Aorta (tissue), 5 donors: ENCODE results near the gene MAP2K5. TPM values are rescaled to one million over a fixed set of nuclear protein-coding genes. Genes with fewer than 3 reads are reported as not detected.

Experiments used
- ATAC-seq: fragments of 200-7000 bp; cut with Tn5 transposase; one replicate; pipeline ENCODE4 v1.9.1; 2022; ENCODE audit warnings: moderate library complexity; ENCODE audit not compliant: low FRiP score
- DNase-seq, 2 donors: peaks; one replicate each; pipeline ENCODE4 v3.0.0-alpha.2; 2020
- H3K27ac ChIP-seq, 2 donors: one replicate each; pipeline ENCODE4 v1.5.1; 2013; ENCODE audit warnings: low read length in 2 of 2, mild to moderate bottlenecking in 2 of 2, moderate library complexity in 2 of 2, control low read depth in 1 of 2, inconsistent platforms in 1 of 2, low read depth in 1 of 2
- H3K27me3 ChIP-seq, 2 donors: one replicate each; pipeline ENCODE4 v1.6.1; 2013; ENCODE audit warnings: control low read depth in 1 of 2, low read length in 1 of 2, mild to moderate bottlenecking in 1 of 2, moderate library complexity in 1 of 2; ENCODE audit not compliant: insufficient read depth in 2 of 2, control insufficient read depth in 1 of 2
- H3K36me3 ChIP-seq, 2 donors: one replicate each; pipeline ENCODE4 v1.6.1; 2013; ENCODE audit warnings: control low read depth in 1 of 2, low read length in 1 of 2, mild to moderate bottlenecking in 1 of 2; ENCODE audit not compliant: insufficient read depth in 2 of 2, control insufficient read depth in 1 of 2
- H3K4me1 ChIP-seq, 2 donors: one replicate each; pipeline ENCODE4 v1.6.1; 2013; ENCODE audit warnings: low read length in 2 of 2, control low read depth in 1 of 2, mild to moderate bottlenecking in 1 of 2, moderate library complexity in 1 of 2; ENCODE audit not compliant: insufficient read depth in 2 of 2, control insufficient read depth in 1 of 2
- H3K4me3 ChIP-seq, 2 donors: one replicate each; pipeline ENCODE4 v1.5.1; 2013; ENCODE audit warnings: low read length in 2 of 2, control low read depth in 1 of 2, mild to moderate bottlenecking in 1 of 2
- H3K9me3 ChIP-seq: one replicate; pipeline ENCODE4 v1.6.1; 2013; ENCODE audit warnings: mild to moderate bottlenecking, low read length; ENCODE audit not compliant: control insufficient read depth
- WGBS, 2 donors: extraction: QIAGEN DNeasy Blood & Tissue Kit; methylation state at CpG; one replicate each; pipeline ENCODE4 v1.1.7; 2013; 5-methylcytosine and 5-hydroxymethylcytosine counted together
- intact Hi-C, 2 donors: fragments of 100-400 bp; cut with DNase I; formaldehyde crosslinking; loops; one replicate each; pipeline versions ENCODE4 v1.14.2 to v1.15.0; 2022
- polyA plus RNA-seq, 2 donors: library from polyadenylated mRNA; stranded (reverse); fragments of 200-250 nt; gene quantifications; one replicate each; pipeline ENCODE4 v1.2.3, GENCODE V29; 2013
- total RNA-seq, 2 donors: library from RNA; stranded (reverse); fragmentation: NEBNext Ultra II Directional; extraction: Animal tissue kit (Norgen Biotek cat#: 25700); gene quantifications; one replicate each; pipeline ENCODE4 v1.2.1, GENCODE V29; 2021
- donor health status: healthy with polysubstance abuse.
- donor health status: Bipolar disorder and iron deficiency.
- donor health status: DM: no; HTN: no; CAD: no.
- donor health status: DM: no; HTN: no; CAD: no.
- donor health status: DM: yes; HTN: yes; CAD: no.

Gene MAP2K5
- total and polyA plus RNA-seq, 4 donors = 7.3 to 29.2 (median 17.1) TPM

DNA sequence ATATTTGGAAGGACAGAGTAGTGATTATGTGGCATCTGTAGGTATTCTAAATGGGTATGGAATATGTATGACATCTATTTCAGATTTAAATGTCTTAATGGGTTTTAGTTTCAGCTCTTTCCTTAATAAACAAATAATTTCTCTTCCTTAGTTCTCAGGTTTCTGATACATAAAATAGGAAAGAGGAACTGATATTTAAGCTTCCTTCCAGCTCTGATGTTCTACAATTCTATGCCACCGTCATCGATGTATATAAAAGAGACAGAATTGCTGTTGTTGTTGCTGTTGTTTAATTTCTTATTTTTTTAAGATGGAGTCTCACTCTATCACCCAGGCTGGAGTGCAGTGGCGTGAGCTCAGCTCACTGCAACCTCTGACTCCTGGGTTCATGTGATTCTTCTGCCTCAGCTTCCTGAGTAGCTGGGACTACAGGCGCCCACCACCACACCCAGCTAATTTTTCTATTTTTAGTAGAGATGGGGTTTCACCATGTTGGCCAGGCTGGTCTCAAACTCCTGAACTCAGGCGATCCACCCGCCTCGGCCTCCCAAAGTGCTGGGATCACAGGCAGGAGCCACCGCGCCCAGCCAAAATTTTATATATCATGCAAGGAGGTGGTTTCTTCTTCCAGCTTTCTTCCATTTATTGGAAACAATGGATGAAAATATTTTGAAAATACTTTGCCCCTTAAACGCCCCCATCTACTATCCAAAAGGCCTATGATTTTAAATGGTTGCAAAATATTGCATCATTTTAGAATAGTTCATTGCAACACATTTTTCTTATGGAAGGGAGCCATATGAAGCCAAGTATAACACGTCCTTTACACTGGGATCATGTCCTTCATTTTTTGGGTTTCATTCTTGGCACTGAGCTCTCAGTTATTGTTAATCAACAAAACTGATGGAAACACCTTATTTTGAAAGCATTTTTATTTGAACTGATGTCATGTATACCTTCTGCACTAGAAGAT lies 35.4 kb upstream of the MAP2K5 start:
- Histone ChIP-seq H3K27ac (no peak overlapping the region), H3K4me3 (no peak overlapping the region), H3K36me3 (peaks cover 0 to 3% of the 10 kb centered on the region in 2 donors), H3K9me3 (no peaks in the 10 kb centered on the region), H3K4me1 (no peaks in the 10 kb centered on the region), H3K27me3 (no peaks in the 10 kb centered on the region)
- intact Hi-C loops = no loop called here
- 91 to 92% methylated on average over 11 of the region's 11 CpGs for WGBS, 2 donors
- ATAC-seq = no peak
- no peak for DNase-seq

- H3K4me3 ChIP-seq = no peak overlapping the region
- ATAC-seq (no peak), DNase-seq (no peak)
- peaks cover 2 to 3% of the 10 kb centered on the region in 2 donors for H3K36me3 ChIP-seq
- intact Hi-C loops = no loop called here
- 88 to 89% methylated on average over 3 of the region's 3 CpGs for WGBS, 2 donors
- H3K27ac ChIP-seq = no peak overlapping the region
- no peaks in the 10 kb centered on the region for H3K4me1 ChIP-seq
- no peaks in the 10 kb centered on the region for H3K27me3 ChIP-seq
- H3K9me3 ChIP-seq = no peaks in the 10 kb centered on the region
Observed at GRCh38 chr15:67508407-67508806, 34.1 kb upstream of the MAP2K5 start.

DNA sequence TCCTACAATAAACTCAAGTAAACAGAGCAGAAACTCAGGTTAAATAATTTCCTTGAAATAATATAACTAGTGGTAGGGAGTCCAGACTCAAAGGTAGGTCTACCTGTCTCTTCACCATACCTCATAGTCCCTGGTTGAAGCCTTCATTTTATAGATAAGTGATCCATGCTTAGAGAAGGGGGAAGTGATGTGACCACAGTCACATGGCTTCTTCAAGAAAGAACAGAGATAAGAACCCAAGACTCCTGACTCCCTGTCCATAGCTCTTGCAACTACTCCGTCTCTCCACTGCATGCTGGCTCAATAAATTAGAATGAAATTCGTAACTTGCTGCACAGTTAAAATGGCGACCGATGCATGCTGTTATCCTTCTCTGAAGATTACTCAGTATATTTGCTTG lies 32.6 kb upstream of the MAP2K5 start:
- no peaks in the 10 kb centered on the region for H3K9me3 ChIP-seq
- DNase-seq (no peak), ATAC-seq (no peak)
- H3K27ac ChIP-seq = no peak overlapping the region
- H3K4me1 ChIP-seq = no peaks in the 10 kb centered on the region
- H3K27me3 ChIP-seq = no peaks in the 10 kb centered on the region
- WGBS, 2 donors = 95% methylated on average over 4 of the region's 4 CpGs
- H3K4me3 ChIP-seq = no peak overlapping the region
- peaks cover 5 to 6% of the 10 kb centered on the region in 2 donors for H3K36me3 ChIP-seq
- intact Hi-C loops = no loop called here

GRCh38 chr15:67510597-67511190 lies 31.8 kb upstream of the MAP2K5 start:
- Histone ChIP-seq H3K27me3 (no peaks in the 10 kb centered on the region), H3K27ac (no peak overlapping the region), H3K9me3 (no peaks in the 10 kb centered on the region), H3K4me1 (no peaks in the 10 kb centered on the region), H3K4me3 (no peak overlapping the region), H3K36me3 (peaks cover 5 to 6% of the 10 kb centered on the region in 2 donors)
- no peak for ATAC-seq
- intact Hi-C loops = no loop called here
- DNase-seq = no peak
- WGBS, 2 donors = 85 to 86% methylated on average over 7 of the region's 7 CpGs

DNA sequence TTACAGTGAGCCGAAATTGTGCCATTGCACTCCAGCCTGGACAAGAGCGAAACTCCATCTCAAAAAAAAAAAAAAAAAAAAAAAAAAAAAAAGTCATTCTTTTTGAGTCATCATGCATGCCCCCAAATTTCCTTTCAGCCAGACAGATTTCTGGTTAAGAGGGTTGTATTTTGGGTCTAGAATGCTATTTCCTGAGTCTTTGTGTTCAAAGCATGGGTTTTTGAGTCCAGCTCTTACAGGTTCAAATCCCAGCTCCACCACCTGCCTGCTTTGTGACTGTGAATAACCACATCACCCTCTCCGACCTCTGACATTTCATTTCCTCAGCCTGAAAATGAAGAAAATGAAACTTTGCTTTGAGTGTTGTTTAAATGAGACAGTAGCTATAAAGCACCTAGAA lies 30.9 kb upstream of the MAP2K5 start:
- Histone ChIP-seq H3K4me3 (no peak overlapping the region), H3K9me3 (no peaks in the 10 kb centered on the region), H3K36me3 (peaks cover 5 to 6% of the 10 kb centered on the region in 2 donors), H3K27ac (no peak overlapping the region), H3K4me1 (no peaks in the 10 kb centered on the region), H3K27me3 (no peaks in the 10 kb centered on the region)
- no peak for DNase-seq
- WGBS, 2 donors = 97% methylated on average over 3 of the region's 3 CpGs
- ATAC-seq = no peak
- intact Hi-C loops = no loop called here

- no peak for DNase-seq
- Histone ChIP-seq H3K4me3 (no peak overlapping the region), H3K9me3 (no peaks in the 10 kb centered on the region), H3K4me1 (no peaks in the 10 kb centered on the region), H3K36me3 (peaks cover 5 to 6% of the 10 kb centered on the region in 2 donors), H3K27ac (no peak overlapping the region), H3K27me3 (no peaks in the 10 kb centered on the region)
- no peak for ATAC-seq
- WGBS, 2 donors = 30 to 36% methylated on average over 3 of the region's 3 CpGs
- intact Hi-C loops = no loop called here
Observed at GRCh38 chr15:67512140-67512539, 30.4 kb upstream of the MAP2K5 start.

- no peak for ATAC-seq
- no peaks in the 10 kb centered on the region for H3K27me3 ChIP-seq
- H3K27ac ChIP-seq = no peak overlapping the region
- H3K4me1 ChIP-seq = no peaks in the 10 kb centered on the region
- intact Hi-C loops = no loop called here
- DNase-seq = no peak
- peaks cover 5 to 6% of the 10 kb centered on the region in 2 donors for H3K36me3 ChIP-seq
- H3K4me3 ChIP-seq = no peak overlapping the region
- WGBS, 2 donors = 80 to 84% methylated on average over 9 of the region's 9 CpGs
- no peaks in the 10 kb centered on the region for H3K9me3 ChIP-seq
Observed at GRCh38 chr15:67512933-67513714, 29.4 kb upstream of the MAP2K5 start.

GRCh38 chr15:67515090-67515489 lies 27.4 kb upstream of the MAP2K5 start:
- no peak overlapping the region for H3K27ac ChIP-seq
- H3K4me3 ChIP-seq = no peak overlapping the region
- no peak for DNase-seq
- H3K36me3 ChIP-seq = peaks cover 3 to 5% of the 10 kb centered on the region in 2 donors
- intact Hi-C loops = no loop called here
- no peak for ATAC-seq
- 95 to 99% methylated on average over 3 of the region's 3 CpGs for WGBS, 2 donors
- H3K9me3 ChIP-seq = no peaks in the 10 kb centered on the region
- H3K27me3 ChIP-seq = no peaks in the 10 kb centered on the region
- H3K4me1 ChIP-seq = no peaks in the 10 kb centered on the region
